ENCODE data around the gene PGAP1.

Gene PGAP1

GRCh38 chr2:196955036-196955435 is 28.5 kb upstream of the PGAP1 start:
- TF ChIP-seq RAD21 (IDR thresholded peaks at IDR 0.05; ENCODE audit: low read depth) (no peak), TAF1 (IDR thresholded peaks at IDR 0.05; ENCODE audit: low read depth) (no peak), EGR1 (IDR thresholded peaks at IDR 0.05) (no peak)

- no peak for TF ChIP-seq TEAD4 (IDR thresholded peaks at IDR 0.05)
- TF ChIP-seq FOXM1 (IDR thresholded peaks at IDR 0.05; ENCODE audit: borderline replicate concordance, low read depth), result no peak
- no peak for TF ChIP-seq NFIC (IDR thresholded peaks at IDR 0.05)
- no peak for TF ChIP-seq TAF1 (IDR thresholded peaks at IDR 0.05; ENCODE audit: low read depth)
- TF ChIP-seq TCF12 (IDR thresholded peaks at IDR 0.05; ENCODE audit: low read depth), result no peak
- no peak for TF ChIP-seq REST (IDR thresholded peaks at IDR 0.05; ENCODE audit: low read depth)
- TF ChIP-seq MAX (IDR thresholded peaks at IDR 0.05), result no peak
- TF ChIP-seq EP300 (IDR thresholded peaks at IDR 0.05; ENCODE audit: borderline replicate concordance), result no peak
- no peak for TF ChIP-seq USF1 (IDR thresholded peaks at IDR 0.05)
- TF ChIP-seq EGR1 (IDR thresholded peaks at IDR 0.05), result no peak
- TF ChIP-seq CEBPB (IDR thresholded peaks at IDR 0.05), result no peak
- no peak for TF ChIP-seq RAD21 (IDR thresholded peaks at IDR 0.05; ENCODE audit: low read depth)
- TF ChIP-seq CREB1 (IDR thresholded peaks at IDR 0.05; ENCODE audit: low read depth), result no peak
- no peak for TF ChIP-seq YY1 (IDR thresholded peaks at IDR 0.05; ENCODE audit: low read depth)
- no peak for TF ChIP-seq ZBTB7A (IDR thresholded peaks at IDR 0.05; ENCODE audit: low read depth)
Measured at GRCh38 chr2:196954001-196954400, 27.5 kb upstream of the PGAP1 start.

- TF ChIP-seq FOXM1 (IDR thresholded peaks at IDR 0.05; ENCODE audit: borderline replicate concordance, low read depth) (no peak), ZBTB7A (IDR thresholded peaks at IDR 0.05; ENCODE audit: low read depth) (no peak), REST (IDR thresholded peaks at IDR 0.05; ENCODE audit: low read depth) (no peak), CEBPB (IDR thresholded peaks at IDR 0.05) (no peak), USF1 (IDR thresholded peaks at IDR 0.05) (no peak), YY1 (IDR thresholded peaks at IDR 0.05; ENCODE audit: low read depth) (no peak), NFIC (IDR thresholded peaks at IDR 0.05) (no peak), EP300 (IDR thresholded peaks at IDR 0.05; ENCODE audit: borderline replicate concordance) (no peak), RAD21 (IDR thresholded peaks at IDR 0.05; ENCODE audit: low read depth) (no peak), TAF1 (IDR thresholded peaks at IDR 0.05; ENCODE audit: low read depth) (no peak), MAX (IDR thresholded peaks at IDR 0.05) (no peak), TCF12 (IDR thresholded peaks at IDR 0.05; ENCODE audit: low read depth) (no peak), CREB1 (IDR thresholded peaks at IDR 0.05; ENCODE audit: low read depth) (no peak), EGR1 (IDR thresholded peaks at IDR 0.05) (no peak), TEAD4 (IDR thresholded peaks at IDR 0.05) (no peak)
Measured at GRCh38 chr2:196952936-196953335, 26.4 kb upstream of the PGAP1 start.

- no peak for TF ChIP-seq CEBPB (IDR thresholded peaks at IDR 0.05)
- TF ChIP-seq TAF1 (IDR thresholded peaks at IDR 0.05; ENCODE audit: low read depth), result no peak
- TF ChIP-seq REST (IDR thresholded peaks at IDR 0.05; ENCODE audit: low read depth), result no peak
- TF ChIP-seq TEAD4 (IDR thresholded peaks at IDR 0.05), result no peak
- no peak for TF ChIP-seq ZBTB7A (IDR thresholded peaks at IDR 0.05; ENCODE audit: low read depth)
- no peak for TF ChIP-seq USF1 (IDR thresholded peaks at IDR 0.05)
- TF ChIP-seq FOXM1 (IDR thresholded peaks at IDR 0.05; ENCODE audit: borderline replicate concordance, low read depth), result no peak
- TF ChIP-seq MAX (IDR thresholded peaks at IDR 0.05), result no peak
- no peak for TF ChIP-seq RAD21 (IDR thresholded peaks at IDR 0.05; ENCODE audit: low read depth)
- no peak for TF ChIP-seq NFIC (IDR thresholded peaks at IDR 0.05)
- TF ChIP-seq CREB1 (IDR thresholded peaks at IDR 0.05; ENCODE audit: low read depth), result no peak
- TF ChIP-seq EGR1 (IDR thresholded peaks at IDR 0.05), result no peak
Measured at GRCh38 chr2:196951973-196952372, 25.5 kb upstream of the PGAP1 start.

All from Ishikawa (cell line).